HG03439 (cell line): ENCODE results near the gene ERVK3-1.
"Not testable (repeated sequence)": the region's sequence is repeated elsewhere in the genome, so short reads cannot be mapped to it uniquely, and the experiment has no call there.

ENCODE experiments used
- ATAC-seq: cut with Tn5 transposase; IDR thresholded peaks from one replicate; pipeline ENCODE4 v1.9.1; 2021; ENCODE audit warnings: mild to moderate bottlenecking, moderate library complexity; ENCODE audit not compliant: unreplicated experiment

The ERVK3-1 gene

GRCh38 chr19:58338825-58339558 lies 33.8 kb downstream of the ERVK3-1 start:
- ATAC-seq = no peak

GRCh38 chr19:58345558-58345957 lies 40.4 kb downstream of the ERVK3-1 start:
- ATAC-seq = no peak

GRCh38 chr19:58346961-58347929 lies 42.1 kb downstream of the ERVK3-1 start:
- ATAC-seq = peak; percentile 75

GRCh38 chr19:58348080-58348479 lies 42.9 kb downstream of the ERVK3-1 start:
- ATAC-seq = not testable (repeated sequence)

GRCh38 chr19:58349590-58349989 lies 44.4 kb downstream of the ERVK3-1 start:
- ATAC-seq = no peak

GRCh38 chr19:58350001-58350861 lies 45.1 kb downstream of the ERVK3-1 start:
- no peak for ATAC-seq

GRCh38 chr19:58350871-58351557 lies 45.8 kb downstream of the ERVK3-1 start:
- ATAC-seq = no peak

- ATAC-seq = no peak
Observed at GRCh38 chr19:58351558-58351878, 46.3 kb downstream of the ERVK3-1 start.

GRCh38 chr19:58351990-58352755 lies 47.0 kb downstream of the ERVK3-1 start:
- ATAC-seq = no peak

- no peak for ATAC-seq
Observed at GRCh38 chr19:58352760-58353671, 47.8 kb downstream of the ERVK3-1 start, which contains the start of gene A1BG. Gene A1BG, minus strand, starts transcription at chr19:58353492. Its CDS starts 55 bp downstream, at chr19:58353437.

GRCh38 chr19:58353717-58354477 lies 48.7 kb downstream of the ERVK3-1 start:
- ATAC-seq = no peak

GRCh38 chr19:58354478-58355030 lies 49.4 kb downstream of the ERVK3-1 start:
- ATAC-seq = no peak

GRCh38 chr19:58355215-58355796 lies 50.1 kb downstream of the ERVK3-1 start:
- ATAC-seq = no peak

GRCh38 chr19:58355908-58356765 lies 51.0 kb downstream of the ERVK3-1 start:
- no peak for ATAC-seq

- ATAC-seq = no peak
Observed at GRCh38 chr19:58356766-58357480, 51.7 kb downstream of the ERVK3-1 start.
